ENCODE results near the gene PJA1. TPM values are rescaled to one million over a fixed set of nuclear protein-coding genes. Genes with fewer than 3 reads are reported as not detected.

Gene PJA1
- total and polyA plus RNA-seq, 4 experiments from 2014 or later, result 23.9 to 44.1 (median 32.2) TPM

- H3K9me3 ChIP-seq (ENCODE audit: control insufficient read depth in 1 of 2, low read length in 2 of 2), result no peaks in the 10 kb centered on the region
- H3K27me3 ChIP-seq (ENCODE audit: insufficient read depth, low read length), result no peaks in the 10 kb centered on the region
- H3K27ac Mint-ChIP-seq, result no peak overlapping the region
- intact Hi-C loops (cut with micrococcal nuclease), result no loop called here
- no peaks in the 10 kb centered on the region for H3K36me3 ChIP-seq (ENCODE audit: insufficient read depth, low read length)
- no peaks in the 10 kb centered on the region for H3K4me1 ChIP-seq (ENCODE audit: insufficient read depth, low read length)
- no peak overlapping the region for H3K27ac ChIP-seq (ENCODE audit: low read depth, low read length)
- POLR2A ChIA-PET (ENCODE audit: partially characterized antibody), result no interaction called here
- no peaks in the 10 kb centered on the region for H3K9me3 Mint-ChIP-seq
- no peak for DNase-seq
- CTCF ChIA-PET (ENCODE audit: partially characterized antibody), result no interaction called here
- H3K4me3 ChIP-seq (ENCODE audit: low read length in 2 of 2), result no peak overlapping the region
- peaks cover 0 to 4% (median under 1%) of the 10 kb centered on the region in 4 donors for H3K4me1 Mint-ChIP-seq
- H3K27me3 Mint-ChIP-seq, result peaks cover 5% of the 10 kb centered on the region in 2 donors
- no peak overlapping the region for H3K4me3 Mint-ChIP-seq
- H3K36me3 Mint-ChIP-seq, result no peaks in the 10 kb centered on the region
These were observed 40.2 kb downstream of the PJA1 start for GRCh38 chrX:69125094-69125493.

GRCh38 chrX:69124108-69124507 is 41.1 kb downstream of the PJA1 start:
- H3K27ac Mint-ChIP-seq, result no peak overlapping the region
- intact Hi-C loops (cut with micrococcal nuclease), result no loop called here
- peaks cover 0 to 4% (median under 1%) of the 10 kb centered on the region in 4 donors for H3K4me1 Mint-ChIP-seq

GRCh38 chrX:69123481-69123880 is 41.8 kb downstream of the PJA1 start:
- CTCF ChIA-PET (ENCODE audit: partially characterized antibody), result no interaction called here
- peaks cover 0 to 4% (median under 1%) of the 10 kb centered on the region in 4 donors for H3K4me1 Mint-ChIP-seq
- H3K27me3 Mint-ChIP-seq, result peaks cover 5% of the 10 kb centered on the region in 2 donors
- Histone ChIP-seq H3K9me3 (ENCODE audit: control insufficient read depth in 1 of 2, low read length in 2 of 2) (no peaks in the 10 kb centered on the region), H3K4me1 (ENCODE audit: insufficient read depth, low read length) (no peaks in the 10 kb centered on the region), H3K4me3 (ENCODE audit: low read length in 2 of 2) (no peak overlapping the region), H3K27ac (ENCODE audit: low read depth, low read length) (no peak overlapping the region), H3K36me3 (ENCODE audit: insufficient read depth, low read length) (no peaks in the 10 kb centered on the region), H3K27me3 (ENCODE audit: insufficient read depth, low read length) (no peaks in the 10 kb centered on the region)
- H3K27ac Mint-ChIP-seq, result no peak overlapping the region
- DNase-seq, result no peak
- intact Hi-C loops (cut with micrococcal nuclease), result no loop called here
- H3K4me3 Mint-ChIP-seq, result no peak overlapping the region
- H3K36me3 Mint-ChIP-seq, result no peaks in the 10 kb centered on the region
- POLR2A ChIA-PET (ENCODE audit: partially characterized antibody), result no interaction called here
- no peaks in the 10 kb centered on the region for H3K9me3 Mint-ChIP-seq

More at GRCh38 chrX:69124108-69124507, 41.1 kb downstream of the PJA1 start:
- Mint-ChIP-seq H3K4me3 (no peak overlapping the region), H3K36me3 (no peaks in the 10 kb centered on the region), H3K27me3 (peaks cover 5% of the 10 kb centered on the region in 2 donors), H3K9me3 (no peaks in the 10 kb centered on the region)
- ChIA-PET POLR2A (ENCODE audit: partially characterized antibody) (no interaction called here), CTCF (ENCODE audit: partially characterized antibody) (no interaction called here)
- H3K36me3 ChIP-seq (ENCODE audit: insufficient read depth, low read length), result no peaks in the 10 kb centered on the region
- no peak overlapping the region for H3K27ac ChIP-seq (ENCODE audit: low read depth, low read length)
- H3K4me1 ChIP-seq (ENCODE audit: insufficient read depth, low read length), result no peaks in the 10 kb centered on the region
- no peaks in the 10 kb centered on the region for H3K27me3 ChIP-seq (ENCODE audit: insufficient read depth, low read length)
- H3K9me3 ChIP-seq (ENCODE audit: control insufficient read depth in 1 of 2, low read length in 2 of 2), result no peaks in the 10 kb centered on the region
- no peak overlapping the region for H3K4me3 ChIP-seq (ENCODE audit: low read length in 2 of 2)
- DNase-seq, result no peak

- no peak overlapping the region for H3K4me3 ChIP-seq (ENCODE audit: low read length in 2 of 2)
- no peak overlapping the region for H3K27ac ChIP-seq (ENCODE audit: low read depth, low read length)
- CTCF ChIA-PET (ENCODE audit: partially characterized antibody), result no interaction called here
- no peak for DNase-seq
- no peaks in the 10 kb centered on the region for H3K9me3 ChIP-seq (ENCODE audit: control insufficient read depth in 1 of 2, low read length in 2 of 2)
- H3K27me3 ChIP-seq (ENCODE audit: insufficient read depth, low read length), result no peaks in the 10 kb centered on the region
- Mint-ChIP-seq H3K9me3 (no peaks in the 10 kb centered on the region), H3K27ac (no peak overlapping the region), H3K36me3 (no peaks in the 10 kb centered on the region), H3K4me3 (no peak overlapping the region), H3K27me3 (peaks cover 0 to 3% of the 10 kb centered on the region in 2 donors), H3K4me1 (no peaks in the 10 kb centered on the region)
- intact Hi-C loops (cut with micrococcal nuclease), result no loop called here
- H3K4me1 ChIP-seq (ENCODE audit: insufficient read depth, low read length), result no peaks in the 10 kb centered on the region
- H3K36me3 ChIP-seq (ENCODE audit: insufficient read depth, low read length), result no peaks in the 10 kb centered on the region
- POLR2A ChIA-PET (ENCODE audit: partially characterized antibody), result no interaction called here
These were observed 43.8 kb downstream of the PJA1 start for GRCh38 chrX:69121321-69122000.

- H3K27ac ChIP-seq (ENCODE audit: low read depth, low read length), result no peak overlapping the region
- H3K27me3 Mint-ChIP-seq, result peaks cover 0 to 3% of the 10 kb centered on the region in 2 donors
- H3K4me1 ChIP-seq (ENCODE audit: insufficient read depth, low read length), result no peaks in the 10 kb centered on the region
- POLR2A ChIA-PET (ENCODE audit: partially characterized antibody), result no interaction called here
- no peaks in the 10 kb centered on the region for H3K4me1 Mint-ChIP-seq
- CTCF ChIA-PET (ENCODE audit: partially characterized antibody), result no interaction called here
- no peaks in the 10 kb centered on the region for H3K36me3 ChIP-seq (ENCODE audit: insufficient read depth, low read length)
- H3K27me3 ChIP-seq (ENCODE audit: insufficient read depth, low read length), result no peaks in the 10 kb centered on the region
- no peaks in the 10 kb centered on the region for H3K36me3 Mint-ChIP-seq
- no peaks in the 10 kb centered on the region for H3K9me3 ChIP-seq (ENCODE audit: control insufficient read depth in 1 of 2, low read length in 2 of 2)
- H3K4me3 Mint-ChIP-seq, result no peak overlapping the region
- no peak for DNase-seq
- peaks cover 0 to 2% (median 0%) of the 10 kb centered on the region in 8 donors for H3K9me3 Mint-ChIP-seq
- intact Hi-C loops (cut with micrococcal nuclease), result no loop called here
- H3K4me3 ChIP-seq (ENCODE audit: low read length in 2 of 2), result no peak overlapping the region
- H3K27ac Mint-ChIP-seq, result no peak overlapping the region
These were observed 44.8 kb downstream of the PJA1 start for GRCh38 chrX:69120476-69120875.

- H3K36me3 Mint-ChIP-seq, result no peaks in the 10 kb centered on the region
- ChIA-PET CTCF (ENCODE audit: partially characterized antibody) (no interaction called here), POLR2A (ENCODE audit: partially characterized antibody) (no interaction called here)
- no peak overlapping the region for H3K27ac Mint-ChIP-seq
- Histone ChIP-seq H3K27me3 (ENCODE audit: insufficient read depth, low read length) (no peaks in the 10 kb centered on the region), H3K27ac (ENCODE audit: low read depth, low read length) (no peak overlapping the region), H3K4me1 (ENCODE audit: insufficient read depth, low read length) (no peaks in the 10 kb centered on the region), H3K36me3 (ENCODE audit: insufficient read depth, low read length) (no peaks in the 10 kb centered on the region), H3K4me3 (ENCODE audit: low read length in 2 of 2) (no peak overlapping the region), H3K9me3 (ENCODE audit: control insufficient read depth in 1 of 2, low read length in 2 of 2) (no peaks in the 10 kb centered on the region)
- H3K27me3 Mint-ChIP-seq, result peaks cover 0 to 3% of the 10 kb centered on the region in 2 donors
- H3K9me3 Mint-ChIP-seq, result peaks cover 0 to 2% (median 0%) of the 10 kb centered on the region in 8 donors
- no peak for DNase-seq
- H3K4me1 Mint-ChIP-seq, result no peaks in the 10 kb centered on the region
- intact Hi-C loops (cut with micrococcal nuclease), result no loop called here
- no peak overlapping the region for H3K4me3 Mint-ChIP-seq
These were observed 46.1 kb downstream of the PJA1 start for GRCh38 chrX:69119122-69119521.

GRCh38 chrX:69117876-69118526 is 47.3 kb downstream of the PJA1 start:
- H3K4me1 ChIP-seq (ENCODE audit: insufficient read depth, low read length), result no peaks in the 10 kb centered on the region
- DNase-seq, result no peak
- H3K27ac Mint-ChIP-seq, result no peak overlapping the region
- no peak overlapping the region for H3K27ac ChIP-seq (ENCODE audit: low read depth, low read length)
- peaks cover 0 to 3% of the 10 kb centered on the region in 2 donors for H3K27me3 Mint-ChIP-seq
- no peaks in the 10 kb centered on the region for H3K27me3 ChIP-seq (ENCODE audit: insufficient read depth, low read length)
- no peaks in the 10 kb centered on the region for H3K9me3 ChIP-seq (ENCODE audit: control insufficient read depth in 1 of 2, low read length in 2 of 2)
- no peaks in the 10 kb centered on the region for H3K4me1 Mint-ChIP-seq
- ChIA-PET CTCF (ENCODE audit: partially characterized antibody) (no interaction called here), POLR2A (ENCODE audit: partially characterized antibody) (no interaction called here)
- H3K36me3 Mint-ChIP-seq, result no peaks in the 10 kb centered on the region
- no peak overlapping the region for H3K4me3 ChIP-seq (ENCODE audit: low read length in 2 of 2)
- no peaks in the 10 kb centered on the region for H3K36me3 ChIP-seq (ENCODE audit: insufficient read depth, low read length)
- H3K4me3 Mint-ChIP-seq, result peak overlapping the region in 1 of 8 donors; percentile 18
- H3K9me3 Mint-ChIP-seq, result peaks cover 0 to 2% (median 0%) of the 10 kb centered on the region in 8 donors
- intact Hi-C loops (cut with micrococcal nuclease), result no loop called here
